Mammary epithelial cell (primary cell): ENCODE results near the gene ABCB4.

Experiments used
- EZH2 ChIP-seq: IDR thresholded peaks from 2 replicates; pipeline ENCODE4 v1.6.1; 2012; ENCODE audit warnings: low read length, inconsistent platforms, borderline replicate concordance
- TF ChIP-seq, protein P1 (sequence below), 2 donors: IDR thresholded peaks in 1 of 2; conservative IDR thresholded peaks in 1 of 2; 2 replicates each; pipeline ENCODE4 v1.5.1; 2011 to 2012; ENCODE audit warnings: inconsistent platforms in 2 of 2, low read length in 2 of 2, mild to moderate bottlenecking in 2 of 2, control low read depth in 1 of 2, low read depth in 1 of 2; ENCODE audit not compliant: insufficient read depth in 1 of 2; ENCODE audit errors: extremely low read depth in 1 of 2

DNA sequence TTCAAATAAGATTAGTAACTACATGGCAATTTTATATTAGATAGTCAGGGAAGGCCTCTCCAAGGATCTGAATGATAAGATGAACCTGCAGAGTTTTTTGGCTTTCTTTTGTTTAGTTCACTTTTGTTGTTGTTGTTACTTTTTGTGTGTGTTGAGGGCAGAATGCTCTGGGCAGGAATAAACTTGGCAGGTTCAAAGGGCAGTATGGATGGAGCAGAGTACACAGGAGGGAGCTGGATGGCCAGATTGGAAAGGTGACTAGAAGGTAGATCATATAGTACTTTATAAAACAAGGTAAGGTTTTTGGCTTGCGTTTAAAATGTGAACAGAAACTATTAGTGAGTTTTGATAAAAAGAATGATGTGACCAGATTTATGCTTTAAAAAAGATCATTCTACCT, 112.1 kb downstream of the ABCB4 start:
- TF ChIP-seq, protein P1, sequence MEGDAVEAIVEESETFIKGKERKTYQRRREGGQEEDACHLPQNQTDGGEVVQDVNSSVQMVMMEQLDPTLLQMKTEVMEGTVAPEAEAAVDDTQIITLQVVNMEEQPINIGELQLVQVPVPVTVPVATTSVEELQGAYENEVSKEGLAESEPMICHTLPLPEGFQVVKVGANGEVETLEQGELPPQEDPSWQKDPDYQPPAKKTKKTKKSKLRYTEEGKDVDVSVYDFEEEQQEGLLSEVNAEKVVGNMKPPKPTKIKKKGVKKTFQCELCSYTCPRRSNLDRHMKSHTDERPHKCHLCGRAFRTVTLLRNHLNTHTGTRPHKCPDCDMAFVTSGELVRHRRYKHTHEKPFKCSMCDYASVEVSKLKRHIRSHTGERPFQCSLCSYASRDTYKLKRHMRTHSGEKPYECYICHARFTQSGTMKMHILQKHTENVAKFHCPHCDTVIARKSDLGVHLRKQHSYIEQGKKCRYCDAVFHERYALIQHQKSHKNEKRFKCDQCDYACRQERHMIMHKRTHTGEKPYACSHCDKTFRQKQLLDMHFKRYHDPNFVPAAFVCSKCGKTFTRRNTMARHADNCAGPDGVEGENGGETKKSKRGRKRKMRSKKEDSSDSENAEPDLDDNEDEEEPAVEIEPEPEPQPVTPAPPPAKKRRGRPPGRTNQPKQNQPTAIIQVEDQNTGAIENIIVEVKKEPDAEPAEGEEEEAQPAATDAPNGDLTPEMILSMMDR (conservative IDR thresholded peaks at IDR 0.05 in 1 of 2, IDR thresholded peaks at IDR 0.05 in 1 of 2; ENCODE audit: extremely low read depth in 1 of 2, insufficient read depth in 1 of 2, low read depth in 1 of 2, low read length in 2 of 2), result no peak
- TF ChIP-seq EZH2, result no peak
